ENCODE results near the gene OR51B4.
A peak's percentile ranks its signal among the peaks of the same experiment; 100 is the strongest.

OR51B4 gene

DNA sequence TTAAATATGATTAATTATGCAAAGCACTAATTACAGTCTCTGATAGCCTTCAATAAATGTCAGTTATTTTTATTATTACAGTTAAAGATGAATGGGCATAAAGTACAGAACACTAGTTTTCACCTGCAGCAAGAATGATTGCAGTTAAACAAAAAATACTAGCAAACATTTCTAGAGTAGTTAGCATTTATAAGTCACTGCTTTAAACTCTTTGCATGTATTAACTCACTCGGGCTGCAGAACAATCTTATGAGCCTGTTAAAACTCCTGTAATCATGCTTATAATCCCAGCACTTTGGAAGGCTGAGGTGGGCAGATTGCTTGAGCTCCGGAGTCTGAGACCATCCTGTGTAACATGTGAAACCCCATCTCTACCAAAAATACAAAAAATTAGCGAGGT lies 14.8 kb downstream of the OR51B4 start:
- DNase-seq (ENCODE audit: low spot score) = no peak
- H3K27ac Mint-ChIP-seq = no peak overlapping the region
- no peaks in the 10 kb centered on the region for H3K27me3 Mint-ChIP-seq (ENCODE audit: low read depth)
- no peaks in the 10 kb centered on the region for H3K9me3 Mint-ChIP-seq
- H3K4me3 Mint-ChIP-seq = no peak overlapping the region
- H3K36me3 Mint-ChIP-seq (ENCODE audit: low read depth) = no peaks in the 10 kb centered on the region
- no peaks in the 10 kb centered on the region for H3K4me1 Mint-ChIP-seq (ENCODE audit: low read depth)

GRCh38 chr11:5286351-5286750 lies 15.4 kb downstream of the OR51B4 start:
- no peak for DNase-seq (ENCODE audit: low spot score)

GRCh38 chr11:5285703-5286340 lies 15.9 kb downstream of the OR51B4 start:
- no peak for DNase-seq (ENCODE audit: low spot score)
- no peaks in the 10 kb centered on the region for H3K36me3 Mint-ChIP-seq (ENCODE audit: low read depth)
- no peak overlapping the region for H3K4me3 Mint-ChIP-seq
- no peaks in the 10 kb centered on the region for H3K4me1 Mint-ChIP-seq (ENCODE audit: low read depth)
- H3K9me3 Mint-ChIP-seq = no peaks in the 10 kb centered on the region
- H3K27ac Mint-ChIP-seq = no peak overlapping the region
- H3K27me3 Mint-ChIP-seq (ENCODE audit: low read depth) = no peaks in the 10 kb centered on the region

More at GRCh38 chr11:5286351-5286750, 15.4 kb downstream of the OR51B4 start:
- Mint-ChIP-seq H3K4me3 (no peak overlapping the region), H3K27ac (no peak overlapping the region), H3K4me1 (ENCODE audit: low read depth) (no peaks in the 10 kb centered on the region), H3K36me3 (ENCODE audit: low read depth) (no peaks in the 10 kb centered on the region), H3K27me3 (ENCODE audit: low read depth) (no peaks in the 10 kb centered on the region), H3K9me3 (no peaks in the 10 kb centered on the region)

- Mint-ChIP-seq H3K4me3 (no peak overlapping the region), H3K9me3 (no peaks in the 10 kb centered on the region), H3K36me3 (ENCODE audit: low read depth) (no peaks in the 10 kb centered on the region), H3K27ac (no peak overlapping the region), H3K27me3 (ENCODE audit: low read depth) (no peaks in the 10 kb centered on the region), H3K4me1 (ENCODE audit: low read depth) (peaks cover 4% of the 10 kb centered on the region)
- no peak for DNase-seq (ENCODE audit: low spot score)
Observed at GRCh38 chr11:5284637-5285036, 17.1 kb downstream of the OR51B4 start.

DNA sequence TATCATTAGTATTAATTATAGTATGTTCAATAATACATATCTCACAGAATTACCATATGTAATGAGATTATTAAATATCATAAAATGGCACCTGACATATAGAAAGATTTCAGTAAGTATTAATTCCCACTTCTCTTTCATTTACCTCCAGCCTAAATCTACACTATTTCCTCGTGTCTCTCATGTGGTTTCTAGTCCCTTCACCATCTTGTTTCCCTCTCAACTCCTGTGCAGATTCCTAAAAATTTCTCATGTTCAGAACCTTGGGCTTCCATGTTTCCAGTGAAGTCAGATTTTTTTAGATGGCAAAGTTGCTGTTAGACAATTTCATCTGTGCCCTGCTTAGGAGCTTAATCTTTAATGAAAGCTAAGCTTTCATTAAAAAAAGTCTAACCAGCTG lies 17.9 kb downstream of the OR51B4 start:
- Mint-ChIP-seq H3K4me1 (ENCODE audit: low read depth) (peaks cover 4% of the 10 kb centered on the region), H3K9me3 (no peaks in the 10 kb centered on the region), H3K4me3 (no peak overlapping the region), H3K27ac (no peak overlapping the region), H3K27me3 (ENCODE audit: low read depth) (no peaks in the 10 kb centered on the region), H3K36me3 (ENCODE audit: low read depth) (no peaks in the 10 kb centered on the region)
- DNase-seq (ENCODE audit: low spot score) = no peak

DNA sequence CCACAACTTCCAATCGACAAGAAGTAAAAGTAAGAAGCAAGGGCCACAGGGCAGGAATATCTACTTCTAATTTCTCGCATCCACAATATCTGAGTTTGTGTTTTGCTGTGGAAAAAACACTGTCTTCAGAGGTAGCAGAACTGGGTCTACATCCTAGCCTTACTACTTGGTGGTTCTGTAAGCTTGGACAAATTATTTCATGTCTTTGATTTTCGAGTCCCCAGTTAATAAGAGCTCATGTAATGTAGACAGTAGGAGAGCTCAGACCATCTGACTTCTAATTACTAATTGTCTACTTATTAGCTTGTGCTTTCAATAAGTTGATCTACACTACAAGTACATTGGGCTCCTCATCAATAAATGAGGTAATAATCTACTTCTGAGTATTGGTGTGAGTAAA lies 18.7 kb downstream of the OR51B4 start:
- H3K27ac Mint-ChIP-seq = no peak overlapping the region
- no peak overlapping the region for H3K4me3 Mint-ChIP-seq
- H3K36me3 Mint-ChIP-seq (ENCODE audit: low read depth) = no peaks in the 10 kb centered on the region
- peaks cover 4% of the 10 kb centered on the region for H3K4me1 Mint-ChIP-seq (ENCODE audit: low read depth)
- no peaks in the 10 kb centered on the region for H3K9me3 Mint-ChIP-seq
- H3K27me3 Mint-ChIP-seq (ENCODE audit: low read depth) = no peaks in the 10 kb centered on the region
- DNase-seq (ENCODE audit: low spot score) = no peak

DNA sequence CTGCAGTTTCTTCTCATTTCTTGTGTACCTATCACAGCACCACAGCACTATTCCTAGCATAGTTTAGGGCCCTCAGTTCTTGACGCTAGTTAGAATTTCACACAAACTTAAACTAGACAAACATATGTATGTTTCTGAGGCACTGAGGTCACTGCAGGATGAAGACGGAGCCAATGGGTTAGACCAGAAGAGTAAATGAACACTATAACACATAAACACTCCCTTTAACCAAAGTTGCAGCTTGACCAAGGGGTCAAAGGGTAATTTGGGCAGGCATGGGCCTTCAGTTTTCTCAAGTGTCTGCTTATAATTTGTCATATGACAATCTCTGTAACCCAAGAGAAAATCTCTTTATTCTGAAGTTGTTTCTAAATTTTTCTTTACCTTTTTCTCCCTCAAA lies 19.1 kb downstream of the OR51B4 start:
- no peaks in the 10 kb centered on the region for H3K9me3 Mint-ChIP-seq
- no peaks in the 10 kb centered on the region for H3K36me3 Mint-ChIP-seq (ENCODE audit: low read depth)
- peaks cover 4% of the 10 kb centered on the region for H3K4me1 Mint-ChIP-seq (ENCODE audit: low read depth)
- DNase-seq (ENCODE audit: low spot score) = no peak
- no peak overlapping the region for H3K4me3 Mint-ChIP-seq
- H3K27me3 Mint-ChIP-seq (ENCODE audit: low read depth) = no peaks in the 10 kb centered on the region
- H3K27ac Mint-ChIP-seq = no peak overlapping the region

DNA sequence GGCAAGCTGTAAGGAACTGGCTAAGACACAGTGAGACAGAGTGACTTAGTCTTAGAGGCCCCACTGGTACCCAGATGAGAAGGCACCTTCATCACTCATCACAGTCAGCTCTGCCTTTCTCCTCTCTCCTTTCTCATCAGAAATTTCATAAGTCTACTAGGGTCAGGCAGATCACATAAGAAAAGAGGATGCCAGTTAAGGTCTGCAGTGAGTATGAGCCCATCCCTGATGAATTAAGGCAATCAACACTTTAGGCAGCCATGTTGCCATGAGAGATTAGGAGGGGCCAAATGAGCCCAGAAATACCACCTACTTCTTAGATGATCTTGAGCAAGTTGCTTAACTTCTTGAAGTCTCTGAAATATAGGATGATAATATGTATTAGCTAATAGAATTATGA lies 20.1 kb downstream of the OR51B4 start:
- no peak for DNase-seq (ENCODE audit: low spot score)
- H3K27me3 Mint-ChIP-seq (ENCODE audit: low read depth) = no peaks in the 10 kb centered on the region
- peaks cover 4% of the 10 kb centered on the region for H3K4me1 Mint-ChIP-seq (ENCODE audit: low read depth)
- no peak overlapping the region for H3K4me3 Mint-ChIP-seq
- H3K27ac Mint-ChIP-seq = no peak overlapping the region
- no peaks in the 10 kb centered on the region for H3K9me3 Mint-ChIP-seq
- H3K36me3 Mint-ChIP-seq (ENCODE audit: low read depth) = no peaks in the 10 kb centered on the region

DNA sequence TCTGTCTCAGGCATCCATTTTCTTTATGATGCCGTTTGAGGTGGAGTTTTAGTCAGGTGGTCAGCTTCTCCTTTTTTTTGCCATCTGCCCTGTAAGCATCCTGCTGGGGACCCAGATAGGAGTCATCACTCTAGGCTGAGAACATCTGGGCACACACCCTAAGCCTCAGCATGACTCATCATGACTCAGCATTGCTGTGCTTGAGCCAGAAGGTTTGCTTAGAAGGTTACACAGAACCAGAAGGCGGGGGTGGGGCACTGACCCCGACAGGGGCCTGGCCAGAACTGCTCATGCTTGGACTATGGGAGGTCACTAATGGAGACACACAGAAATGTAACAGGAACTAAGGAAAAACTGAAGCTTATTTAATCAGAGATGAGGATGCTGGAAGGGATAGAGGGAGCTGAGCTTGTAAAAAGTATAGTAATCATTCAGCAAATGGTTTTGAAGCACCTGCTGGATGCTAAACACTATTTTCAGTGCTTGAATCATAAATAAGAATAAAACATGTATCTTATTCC lies 21.1 kb downstream of the OR51B4 start:
- Mint-ChIP-seq H3K27ac (no peak overlapping the region), H3K27me3 (ENCODE audit: low read depth) (no peaks in the 10 kb centered on the region), H3K36me3 (ENCODE audit: low read depth) (no peaks in the 10 kb centered on the region), H3K4me3 (no peak overlapping the region), H3K4me1 (ENCODE audit: low read depth) (peaks cover 4% of the 10 kb centered on the region), H3K9me3 (no peaks in the 10 kb centered on the region)
- DNase-seq (ENCODE audit: low spot score) = peak; percentile 25

- no peak for DNase-seq (ENCODE audit: low spot score)
- Mint-ChIP-seq H3K27ac (no peak overlapping the region), H3K27me3 (ENCODE audit: low read depth) (no peaks in the 10 kb centered on the region), H3K4me1 (ENCODE audit: low read depth) (peaks cover 4% of the 10 kb centered on the region), H3K9me3 (no peaks in the 10 kb centered on the region), H3K4me3 (no peak overlapping the region), H3K36me3 (ENCODE audit: low read depth) (no peaks in the 10 kb centered on the region)
Observed at GRCh38 chr11:5279471-5280090, 22.2 kb downstream of the OR51B4 start.

- no peak overlapping the region for H3K4me3 Mint-ChIP-seq
- H3K27ac Mint-ChIP-seq = no peak overlapping the region
- no peaks in the 10 kb centered on the region for H3K36me3 Mint-ChIP-seq (ENCODE audit: low read depth)
- no peaks in the 10 kb centered on the region for H3K27me3 Mint-ChIP-seq (ENCODE audit: low read depth)
- peaks cover 4% of the 10 kb centered on the region for H3K4me1 Mint-ChIP-seq (ENCODE audit: low read depth)
- DNase-seq (ENCODE audit: low spot score) = no peak
- no peaks in the 10 kb centered on the region for H3K9me3 Mint-ChIP-seq
Observed at GRCh38 chr11:5277807-5278382, 23.9 kb downstream of the OR51B4 start.

- Mint-ChIP-seq H3K27ac (no peak overlapping the region), H3K4me3 (no peak overlapping the region), H3K36me3 (ENCODE audit: low read depth) (no peaks in the 10 kb centered on the region), H3K9me3 (no peaks in the 10 kb centered on the region), H3K27me3 (ENCODE audit: low read depth) (no peaks in the 10 kb centered on the region), H3K4me1 (ENCODE audit: low read depth) (peaks cover 4% of the 10 kb centered on the region)
- no peak for DNase-seq (ENCODE audit: low spot score)
Observed at GRCh38 chr11:5276697-5277096, 25.0 kb downstream of the OR51B4 start.

- Mint-ChIP-seq H3K27me3 (ENCODE audit: low read depth) (no peaks in the 10 kb centered on the region), H3K4me1 (ENCODE audit: low read depth) (peaks cover 1% of the 10 kb centered on the region), H3K27ac (no peak overlapping the region), H3K9me3 (no peaks in the 10 kb centered on the region), H3K36me3 (ENCODE audit: low read depth) (no peaks in the 10 kb centered on the region), H3K4me3 (no peak overlapping the region)
- no peak for DNase-seq (ENCODE audit: low spot score)
Observed at GRCh38 chr11:5275369-5276110, 26.2 kb downstream of the OR51B4 start.

DNA sequence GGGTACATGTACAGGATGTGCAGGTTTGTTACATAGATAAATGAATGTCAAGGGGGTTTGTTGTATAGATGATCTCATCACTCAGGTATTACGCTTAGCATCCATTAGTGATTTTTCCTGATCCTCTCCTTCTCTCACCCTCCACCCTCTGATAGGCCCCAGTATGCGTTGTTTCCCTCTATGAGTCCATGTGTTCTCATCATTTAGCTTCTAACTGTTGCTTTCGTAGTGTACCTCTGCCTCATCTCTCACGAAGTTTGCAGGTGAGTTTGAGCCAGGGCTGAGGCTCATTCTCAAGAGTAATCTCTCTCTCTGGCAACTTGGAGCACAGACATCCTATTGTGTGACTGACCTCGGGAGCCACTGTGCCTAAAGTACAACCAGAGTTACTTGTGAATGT lies 27.4 kb downstream of the OR51B4 start:
- no peaks in the 10 kb centered on the region for H3K9me3 Mint-ChIP-seq
- H3K36me3 Mint-ChIP-seq (ENCODE audit: low read depth) = no peaks in the 10 kb centered on the region
- no peaks in the 10 kb centered on the region for H3K4me1 Mint-ChIP-seq (ENCODE audit: low read depth)
- DNase-seq (ENCODE audit: low spot score) = no peak
- H3K4me3 Mint-ChIP-seq = no peak overlapping the region
- no peaks in the 10 kb centered on the region for H3K27me3 Mint-ChIP-seq (ENCODE audit: low read depth)
- no peak overlapping the region for H3K27ac Mint-ChIP-seq
